Fibroblast of lung (primary cell): ENCODE data around the gene AKAP13.

Experiments used
- CTCF ChIP-seq, 2 donors: IDR thresholded peaks in 1 of 2; conservative IDR thresholded peaks in 1 of 2; 1 replicate in 1 of 2; 2 replicates in 1 of 2; pipeline ENCODE4 v1.5.1; 2011 to 2012; ENCODE audit warnings: low read length in 2 of 2, control low read depth in 1 of 2, inconsistent platforms in 1 of 2, low read depth in 1 of 2, mild to moderate bottlenecking in 1 of 2
- EZH2 ChIP-seq: IDR thresholded peaks from 2 replicates; pipeline ENCODE4 v1.5.1; 2012; ENCODE audit warnings: low read length, control low read depth, mild to moderate bottlenecking; ENCODE audit errors: missing control alignments

GRCh38 chr15:85423256-85423655 lies 42.9 kb downstream of the AKAP13 start:
- TF ChIP-seq CTCF (conservative IDR thresholded peaks at IDR 0.05 in 1 of 2, IDR thresholded peaks at IDR 0.05 in 1 of 2; ENCODE audit: low read depth in 1 of 2, low read length in 2 of 2) (no peak), EZH2 (no peak)
